ENCODE data around the gene ACTN1.

DNA sequence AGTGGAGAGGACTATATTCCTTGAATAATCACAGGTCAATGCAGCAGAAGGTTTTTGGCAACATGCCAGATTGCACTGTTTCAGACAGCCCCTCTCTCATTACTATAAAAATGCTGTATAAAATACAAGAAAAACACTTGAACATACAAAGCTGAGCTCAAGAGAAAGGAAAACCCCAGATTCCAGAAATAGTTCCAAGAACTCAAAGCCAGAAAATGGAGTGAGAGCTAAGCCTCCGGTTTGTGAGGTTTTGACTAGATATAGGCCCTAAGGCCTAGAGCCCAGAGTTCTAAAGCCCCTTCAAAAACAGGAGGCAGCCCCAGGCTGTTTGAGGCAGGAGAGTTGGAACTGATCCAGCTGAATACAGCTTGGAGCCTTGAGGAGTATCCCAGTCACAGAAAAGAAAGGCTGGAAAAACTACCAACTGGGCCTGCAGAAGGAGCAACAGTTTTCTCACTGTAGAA, 29.4 kb upstream of the ACTN1 start:
- TF ChIP-seq, protein P1, sequence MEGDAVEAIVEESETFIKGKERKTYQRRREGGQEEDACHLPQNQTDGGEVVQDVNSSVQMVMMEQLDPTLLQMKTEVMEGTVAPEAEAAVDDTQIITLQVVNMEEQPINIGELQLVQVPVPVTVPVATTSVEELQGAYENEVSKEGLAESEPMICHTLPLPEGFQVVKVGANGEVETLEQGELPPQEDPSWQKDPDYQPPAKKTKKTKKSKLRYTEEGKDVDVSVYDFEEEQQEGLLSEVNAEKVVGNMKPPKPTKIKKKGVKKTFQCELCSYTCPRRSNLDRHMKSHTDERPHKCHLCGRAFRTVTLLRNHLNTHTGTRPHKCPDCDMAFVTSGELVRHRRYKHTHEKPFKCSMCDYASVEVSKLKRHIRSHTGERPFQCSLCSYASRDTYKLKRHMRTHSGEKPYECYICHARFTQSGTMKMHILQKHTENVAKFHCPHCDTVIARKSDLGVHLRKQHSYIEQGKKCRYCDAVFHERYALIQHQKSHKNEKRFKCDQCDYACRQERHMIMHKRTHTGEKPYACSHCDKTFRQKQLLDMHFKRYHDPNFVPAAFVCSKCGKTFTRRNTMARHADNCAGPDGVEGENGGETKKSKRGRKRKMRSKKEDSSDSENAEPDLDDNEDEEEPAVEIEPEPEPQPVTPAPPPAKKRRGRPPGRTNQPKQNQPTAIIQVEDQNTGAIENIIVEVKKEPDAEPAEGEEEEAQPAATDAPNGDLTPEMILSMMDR (IDR thresholded peaks at IDR 0.05; ENCODE audit: low read length) = no peak
- no peak for TF ChIP-seq EZH2 (IDR thresholded peaks at IDR 0.05; ENCODE audit: borderline replicate concordance, low read length)
